Fibroblast of skin of right biceps (primary cell): ENCODE measurements around the gene UBQLN4.

Experiments used
- DNase-seq: peaks from one replicate; pipeline ENCODE4 v3.0.0-alpha.2; 2013

The UBQLN4 gene

DNA sequence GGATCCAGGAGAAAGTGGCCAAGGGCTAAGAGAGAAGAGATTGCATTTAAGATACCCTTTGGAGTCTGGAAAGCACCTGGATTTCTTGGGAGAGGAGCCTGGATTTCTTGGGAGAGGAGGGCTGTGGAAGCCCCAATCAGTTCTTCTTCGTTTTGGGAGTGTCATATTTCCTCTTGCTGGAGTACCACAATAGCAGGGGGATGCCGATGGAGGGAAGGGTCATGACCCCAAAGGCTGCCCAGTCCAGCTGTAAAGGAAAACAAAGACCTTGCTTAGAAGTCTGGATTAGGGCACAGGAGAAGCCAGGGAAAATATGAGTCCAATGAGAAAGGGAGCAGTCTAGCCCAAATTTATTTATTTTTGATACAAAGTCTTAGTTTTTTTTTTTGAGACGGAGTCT lies 44.2 kb downstream of the UBQLN4 start:
- no peak for DNase-seq

DNA sequence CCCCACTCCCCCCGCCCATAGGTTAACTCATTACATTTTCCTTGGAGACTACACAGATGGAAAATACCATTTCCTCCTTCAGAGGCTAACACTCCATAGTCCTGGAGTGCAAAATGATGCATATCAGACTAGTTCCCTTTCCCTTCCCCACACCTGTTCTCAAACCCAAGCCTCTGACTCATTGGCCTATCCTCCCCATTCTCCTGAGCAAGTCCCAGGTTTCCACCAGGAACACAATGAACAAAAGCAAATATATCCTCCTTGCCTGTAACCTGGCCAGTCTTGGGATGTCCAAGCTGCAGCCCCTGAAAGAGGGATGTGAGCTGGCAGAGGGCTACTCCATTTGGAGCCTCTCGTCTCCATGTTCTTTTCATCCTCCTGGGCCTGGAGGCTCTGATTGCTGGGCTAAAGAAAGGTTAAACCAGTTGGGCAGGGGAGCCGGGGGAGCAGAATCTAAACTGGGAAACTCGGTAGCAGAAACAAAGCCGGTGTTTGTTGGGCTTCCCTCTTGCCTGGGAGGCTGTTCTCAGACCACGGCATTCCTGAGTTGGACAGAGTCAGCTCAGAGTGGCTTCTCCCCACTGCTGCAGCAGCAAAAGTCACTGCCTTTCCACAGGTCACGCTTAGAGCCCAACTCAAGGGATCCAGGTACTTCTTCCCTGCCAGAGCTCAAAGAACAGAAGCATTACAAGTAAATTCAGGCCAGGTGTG lies 46.8 kb downstream of the UBQLN4 start:
- no peak for DNase-seq

DNA sequence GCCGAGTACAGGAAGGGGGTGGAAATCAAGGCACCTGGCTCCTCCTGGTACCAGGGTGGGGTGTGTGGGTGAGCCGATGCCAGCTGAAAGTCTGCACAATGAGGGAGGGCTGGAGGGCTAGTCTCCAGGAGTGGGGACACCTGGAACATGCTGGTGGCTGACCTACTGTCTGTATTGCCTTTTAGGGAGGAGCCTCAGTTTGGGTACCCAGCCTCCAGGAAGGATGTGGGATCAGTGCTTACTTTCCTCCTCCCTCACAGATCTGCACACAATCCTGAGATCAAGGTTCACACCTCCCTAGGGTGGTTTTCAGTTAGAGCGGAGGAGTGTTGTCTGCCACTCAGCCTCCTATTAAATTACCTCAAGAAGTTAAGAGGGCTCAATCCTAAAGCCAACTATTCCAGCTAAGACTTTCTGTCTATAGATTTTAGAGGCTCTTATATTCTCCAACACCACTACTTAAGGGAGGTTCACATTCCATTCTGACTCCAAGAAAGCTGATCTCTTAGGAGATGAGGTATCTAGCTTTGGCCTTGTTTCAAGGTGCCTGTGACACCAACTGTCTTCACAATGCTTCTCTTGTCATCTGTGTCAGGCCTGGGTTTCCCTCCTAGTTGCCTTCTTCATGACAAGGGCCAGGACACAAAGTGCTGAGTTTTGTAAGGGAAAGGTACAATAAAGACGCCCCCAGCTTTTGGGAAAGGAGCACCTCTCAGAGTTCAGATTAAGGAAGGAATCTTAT lies 48.6 kb downstream of the UBQLN4 start:
- no peak for DNase-seq

DNA sequence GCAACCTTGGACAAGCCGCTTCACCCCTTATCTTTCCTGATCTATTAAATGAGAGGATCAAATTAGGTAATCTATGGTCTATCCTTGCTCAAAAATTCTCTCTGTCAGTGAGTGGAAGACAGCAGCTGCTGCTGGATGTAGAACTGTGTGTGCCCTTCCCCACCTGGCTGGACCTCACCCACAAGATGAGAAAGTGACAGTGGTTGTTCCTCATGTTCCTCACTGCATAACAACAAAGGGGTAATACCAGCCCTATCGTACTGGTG lies 49.7 kb downstream of the UBQLN4 start:
- DNase-seq, result no peak

DNA sequence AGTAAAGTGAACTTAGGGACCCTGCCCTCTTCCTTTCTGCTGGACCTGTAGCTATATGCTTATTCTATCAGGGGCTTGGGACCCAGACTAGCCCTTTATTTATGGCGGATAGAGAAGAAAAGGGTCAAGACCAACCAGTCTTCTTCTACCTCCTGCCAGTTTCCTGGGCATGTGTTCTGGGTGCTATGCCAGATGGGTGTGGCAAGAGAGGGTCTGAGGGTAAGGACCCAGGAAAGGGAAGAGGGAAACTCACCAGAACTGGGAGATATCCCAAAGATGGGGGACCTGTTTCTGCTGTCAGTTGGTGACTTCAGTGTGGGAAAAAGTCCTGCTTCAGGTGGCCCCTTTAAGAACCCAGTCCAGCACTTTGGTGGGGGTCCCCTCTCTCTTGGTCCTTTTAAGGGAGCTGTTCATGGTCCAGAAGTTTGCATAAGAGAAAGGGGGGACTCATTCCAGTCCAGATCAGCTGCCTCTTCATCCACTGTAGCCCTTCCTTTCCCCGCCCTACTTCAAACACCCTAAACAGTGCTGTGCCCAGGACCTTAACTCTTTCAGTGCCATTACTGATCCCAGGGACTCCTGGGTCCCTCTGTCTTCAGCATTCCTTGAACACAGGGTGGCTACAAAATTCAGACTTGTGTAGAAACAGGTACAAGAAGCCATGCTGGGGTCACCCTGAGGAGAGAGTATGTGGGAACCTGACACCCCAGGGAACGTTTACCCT lies 51.2 kb downstream of the UBQLN4 start:
- DNase-seq, result no peak

DNA sequence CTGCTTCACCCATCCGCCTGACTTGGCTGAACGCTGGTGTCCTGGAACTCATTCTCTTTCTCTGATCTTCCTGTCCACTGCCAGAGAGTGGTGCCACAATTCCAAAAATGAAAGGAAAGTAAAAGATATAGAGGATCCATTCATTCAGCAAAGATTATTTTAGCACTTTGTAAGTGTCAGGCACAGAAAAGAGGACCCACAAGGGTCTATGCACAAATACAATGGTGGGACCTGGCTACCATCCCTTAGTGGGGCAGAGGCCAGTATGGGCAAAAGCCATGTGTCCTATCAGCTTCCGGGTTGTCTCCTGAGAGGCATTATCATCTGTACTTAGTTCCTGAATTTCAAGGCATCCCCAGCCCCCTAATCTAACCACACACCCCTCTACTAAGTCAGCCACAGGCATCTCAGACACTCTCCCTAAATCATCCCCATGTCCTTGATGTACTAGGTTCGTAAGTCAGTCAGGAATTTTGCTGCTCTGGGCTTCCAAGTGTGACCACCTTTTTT lies 51.9 kb downstream of the UBQLN4 start:
- DNase-seq, result peak; percentile 83

DNA sequence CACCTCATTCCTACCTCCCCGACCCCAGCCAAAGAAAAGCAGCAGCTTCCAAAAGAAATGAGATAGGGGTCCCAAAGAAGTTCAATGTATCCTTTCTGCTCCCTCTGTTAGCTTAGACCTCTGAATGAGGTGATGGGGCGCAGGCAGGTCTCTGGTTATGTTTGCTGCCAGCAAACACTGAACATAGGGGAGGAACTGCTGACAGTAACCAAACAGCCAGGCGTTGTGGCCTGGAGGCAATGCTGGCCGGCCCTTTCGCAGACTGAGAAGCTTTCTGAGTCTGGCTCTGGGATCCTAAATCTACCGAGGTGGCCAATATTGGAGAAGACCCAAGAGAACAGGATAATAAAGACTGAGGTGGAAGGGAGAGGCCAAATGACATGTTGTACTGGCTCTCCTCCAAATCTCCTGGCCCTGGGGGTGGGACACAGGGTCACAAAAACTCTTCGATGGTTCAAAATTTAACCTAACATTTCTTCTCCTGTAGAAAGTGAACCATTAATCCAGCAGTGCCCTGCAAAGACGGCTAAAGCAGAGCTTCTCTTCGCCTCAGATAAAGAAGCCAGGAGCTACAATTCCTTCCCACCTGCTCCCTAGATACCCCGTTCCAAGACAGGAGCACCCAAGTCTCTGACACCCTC lies 52.5 kb downstream of the UBQLN4 start:
- DNase-seq, result no peak

DNA sequence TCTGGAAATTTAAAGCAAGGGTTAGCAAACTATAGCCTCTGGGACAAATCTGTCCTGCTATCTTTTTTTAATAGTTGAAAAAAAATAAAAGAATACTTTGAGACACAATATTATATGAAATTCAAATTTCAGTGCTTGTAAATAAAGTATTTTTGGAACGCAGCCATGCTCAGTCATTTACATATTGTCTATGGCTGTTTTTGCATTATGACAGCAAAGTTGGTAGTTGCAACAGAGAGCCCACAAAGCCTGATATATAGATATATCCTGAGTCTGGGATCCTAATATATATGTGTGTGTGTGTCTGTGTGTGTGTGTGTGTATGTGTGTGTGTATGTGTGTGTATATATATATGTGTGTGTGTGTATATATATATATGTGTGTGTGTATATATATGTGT lies 53.6 kb downstream of the UBQLN4 start:
- DNase-seq, result no peak

DNA sequence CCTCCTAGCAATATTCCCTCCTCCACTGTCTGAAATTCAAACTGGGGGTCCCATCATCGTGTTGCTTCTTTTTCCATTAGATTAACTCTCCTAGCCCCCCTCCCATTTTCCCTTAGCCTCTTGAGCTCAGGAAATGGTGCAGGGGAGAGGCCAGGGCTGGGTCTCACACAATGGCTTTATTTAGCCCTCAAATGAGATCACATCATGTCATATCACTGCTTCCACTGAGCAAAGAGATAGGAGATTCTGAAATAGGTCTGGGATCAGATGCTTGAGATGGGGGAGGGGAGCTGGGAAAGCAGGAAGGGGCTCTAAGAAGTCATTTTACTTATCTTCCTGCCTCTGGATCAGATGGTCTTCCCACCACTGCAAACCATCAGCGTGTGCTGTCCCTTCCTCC lies 57.4 kb downstream of the UBQLN4 start:
- DNase-seq, result no peak

DNA sequence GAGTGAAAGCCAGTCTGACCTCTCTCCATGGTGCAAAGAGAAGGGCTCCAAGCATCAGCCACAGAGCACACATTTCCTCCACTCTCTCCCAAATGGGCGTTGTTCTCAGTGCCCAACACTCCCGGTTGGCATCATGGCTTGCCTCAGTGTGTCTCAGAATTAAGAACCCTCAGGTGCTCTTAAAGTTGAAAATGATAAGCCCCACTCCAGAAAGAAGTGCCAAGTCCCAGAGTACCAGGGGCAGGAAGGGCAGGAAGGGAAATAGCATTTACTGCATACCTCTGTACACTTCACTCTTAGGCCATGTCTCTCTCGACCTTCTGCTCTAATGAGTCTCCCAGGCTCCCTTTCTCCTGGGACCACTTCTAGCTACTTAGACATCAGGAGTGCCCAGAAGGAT lies 60.0 kb downstream of the UBQLN4 start:
- no peak for DNase-seq

DNA sequence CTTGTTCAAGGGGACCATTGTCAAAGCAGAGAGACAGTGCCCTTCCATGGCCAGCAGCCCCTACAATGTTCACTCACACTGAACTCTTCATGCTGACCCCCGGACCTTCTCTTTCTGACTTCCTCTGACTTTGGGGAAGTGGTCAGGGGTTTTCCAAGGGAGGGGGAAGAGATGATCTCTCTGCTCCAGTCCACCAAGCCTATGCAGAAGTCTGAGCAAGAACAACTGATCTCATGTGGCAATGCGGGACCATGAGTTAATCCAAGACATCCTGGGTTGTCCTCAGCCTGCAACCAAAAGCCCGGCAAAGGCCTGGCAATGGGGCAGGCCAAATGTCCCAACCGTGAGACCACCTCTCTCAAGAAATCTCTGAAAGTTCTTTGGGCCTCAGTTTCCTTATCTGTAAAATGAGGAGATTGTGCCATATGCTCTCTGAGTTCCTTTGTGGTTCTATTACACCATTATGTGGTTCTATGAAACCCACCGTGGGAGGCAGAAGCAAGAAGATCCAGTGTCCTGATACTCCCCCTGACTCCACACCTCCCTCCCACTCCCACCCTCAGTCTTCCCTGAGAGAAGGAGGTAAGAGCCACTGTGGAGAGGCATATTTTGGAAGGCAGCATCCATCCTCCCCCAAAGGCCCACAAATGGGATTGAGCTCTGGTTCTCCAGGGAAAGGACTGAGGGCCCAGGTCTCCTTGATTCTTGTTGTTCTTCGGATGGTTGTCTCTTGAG lies 63.4 kb downstream of the UBQLN4 start:
- DNase-seq, result no peak

DNA sequence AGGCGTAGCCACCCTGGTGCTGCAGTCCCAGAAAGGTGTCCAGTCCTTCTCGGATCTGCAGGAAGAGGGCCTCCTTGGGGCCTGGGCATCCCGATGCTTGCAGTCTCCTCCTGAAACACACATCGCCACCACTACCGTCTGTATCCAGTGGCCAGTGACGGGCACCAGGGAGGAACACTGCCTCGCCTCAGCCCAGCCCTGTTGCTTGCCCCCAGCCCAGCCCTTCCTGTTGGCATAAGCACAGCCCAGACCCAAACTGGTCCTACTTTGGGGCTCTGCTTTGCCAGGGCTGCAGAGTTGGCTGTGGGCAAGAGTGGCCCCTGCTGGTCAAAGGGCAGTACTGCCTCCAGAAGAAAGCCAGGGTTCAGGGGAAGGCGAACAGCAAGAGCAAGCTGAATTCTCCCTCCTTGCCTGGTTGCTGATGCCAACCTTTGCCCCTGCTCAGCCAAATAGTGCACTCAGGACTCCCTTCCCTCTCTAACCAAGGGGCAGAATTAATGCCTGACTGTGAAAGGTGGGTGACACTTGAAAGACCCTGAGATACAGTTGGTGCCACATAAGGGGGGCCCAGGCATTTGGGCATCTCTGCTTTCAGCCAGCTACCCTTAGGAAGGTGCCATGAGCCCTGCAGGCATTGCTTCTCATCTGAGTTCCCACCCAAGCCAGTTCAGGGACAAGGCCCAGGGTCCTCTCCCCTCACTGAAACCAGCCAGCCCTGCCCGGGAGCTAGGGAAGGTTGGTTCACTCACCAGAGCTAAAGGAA lies 64.2 kb downstream of the UBQLN4 start:
- DNase-seq, result peak; percentile 70
